ENCODE data around the gene GAS7. TPM values are rescaled to one million over a fixed set of nuclear protein-coding genes. Genes with fewer than 3 reads are reported as not detected.

GAS7 gene
- total and polyA plus RNA-seq, 2 experiments from 2014 or later = 1.9 to 10.7 TPM

GRCh38 chr17:10103712-10104111 is 94.7 kb downstream of the GAS7 start:
- Histone ChIP-seq H3K4me3 (no peak overlapping the region), H3K4me2 (no peak overlapping the region), H3K36me3 (ENCODE audit: insufficient read depth) (no peaks in the 10 kb centered on the region), H3F3A (replicated peaks; ENCODE audit: low read depth) (no peaks in the 10 kb centered on the region), H3K79me2 (replicated peaks; ENCODE audit: insufficient read depth) (no peaks in the 10 kb centered on the region), H3K4me1 (ENCODE audit: insufficient read depth) (no peaks in the 10 kb centered on the region), H3K9me2 (ENCODE audit: insufficient read depth) (no peaks in the 10 kb centered on the region), H4K20me1 (replicated peaks; ENCODE audit: insufficient read depth) (no peaks in the 10 kb centered on the region), H2AFZ (no peak overlapping the region), H3K27ac (ENCODE audit: low read depth) (no peak overlapping the region), H3K27me3 (ENCODE audit: insufficient read depth) (no peaks in the 10 kb centered on the region)
- no peak for DNase-seq (ENCODE audit: low spot score)
- Mint-ChIP-seq H3K4me1 (peaks cover 4% of the 10 kb centered on the region; the same call in 2 of the 3 replicates), H3K4me3 (no peak overlapping the region), H3K27me3 (ENCODE audit: insufficient read depth, low read depth, poor library complexity) (no peaks in the 10 kb centered on the region), H3K9me3 (no peaks in the 10 kb centered on the region), H3K36me3 (ENCODE audit: low read depth) (no peaks in the 10 kb centered on the region; the same call in 2 of the 3 replicates), H3K27ac (no peak overlapping the region; the same call in 1 of the 2 replicates)
- TF ChIP-seq JUNB (IDR thresholded peaks at IDR 0.05; ENCODE audit: unreplicated experiment) (no peak), ZNF114 (CRISPR knock-in tag; IDR thresholded peaks at IDR 0.05) (no peak), POLR2AphosphoS5 (IDR thresholded peaks at IDR 0.05; ENCODE audit: low read depth) (no peak), CTCF (conservative IDR thresholded peaks at IDR 0.05; ENCODE audit: low read depth in 2 of 2) (no peak), ZNF331 (CRISPR knock-in tag; IDR thresholded peaks at IDR 0.05; ENCODE audit: low read depth) (no peak), REST (IDR thresholded peaks at IDR 0.05; ENCODE audit: unreplicated experiment) (no peak), EZH2phosphoT487 (IDR thresholded peaks at IDR 0.05; ENCODE audit: unreplicated experiment) (no peak), EZH2 (IDR thresholded peaks at IDR 0.05; ENCODE audit: low read depth, unreplicated experiment) (no peak), STAT1 (IDR thresholded peaks at IDR 0.05; ENCODE audit: unreplicated experiment) (no peak), CREB1 (CRISPR knock-in tag; IDR thresholded peaks at IDR 0.05; ENCODE audit: low read depth) (no peak), ETS1 (IDR thresholded peaks at IDR 0.05) (no peak), ZNF462 (CRISPR knock-in tag; IDR thresholded peaks at IDR 0.05) (no peak), NANOG (IDR thresholded peaks at IDR 0.05; ENCODE audit: borderline replicate concordance) (no peak)
- ATAC-seq = no peak
